Stimulated activated naive CD4-positive, alpha-beta T cell treated with Interleukin-2 at 50 U/mL for 16 hours (primary cell): Measurements from ENCODE around the gene DOCK11.

ENCODE experiments used
- DNase-seq: peaks from one replicate; lab custom pipeline; 2025; lab: John Stamatoyannopoulos, UW

The DOCK11 gene

DNA sequence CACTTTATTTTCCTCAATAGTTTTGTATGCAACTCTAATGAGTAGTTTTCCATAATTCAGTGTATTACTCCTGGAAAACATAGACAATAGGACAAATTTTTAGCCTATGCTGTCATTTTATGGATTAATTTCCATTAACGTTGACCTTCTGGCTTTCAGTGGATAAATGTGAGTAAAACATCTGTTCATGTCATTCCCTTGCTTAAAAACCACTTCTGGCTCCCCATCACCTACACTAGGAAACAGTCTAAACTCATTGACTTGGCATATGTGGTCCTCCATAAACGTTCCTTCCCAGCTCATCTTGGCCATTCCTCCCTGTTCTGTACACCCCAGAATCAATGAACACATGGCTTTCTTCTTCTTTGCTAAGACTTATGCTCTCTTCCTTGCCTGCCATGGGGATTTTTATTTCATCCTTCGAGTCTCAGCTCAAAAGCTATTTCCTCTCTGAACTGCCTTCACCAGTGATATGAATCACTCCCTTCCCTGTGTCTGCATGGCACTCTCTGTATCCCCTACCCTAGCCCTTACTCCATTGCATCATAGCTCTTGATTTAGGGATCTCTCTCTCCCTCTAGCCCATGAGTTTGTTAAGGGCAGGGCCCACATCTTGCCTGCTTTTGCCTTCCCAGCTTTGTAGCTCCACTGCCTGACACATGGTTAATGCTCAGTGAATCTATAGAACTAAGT is 34.8 kb downstream of the DOCK11 start:
- no peak for DNase-seq

GRCh38 chrX:118534716-118535493 is 39.3 kb downstream of the DOCK11 start:
- DNase-seq = no peak

DNA sequence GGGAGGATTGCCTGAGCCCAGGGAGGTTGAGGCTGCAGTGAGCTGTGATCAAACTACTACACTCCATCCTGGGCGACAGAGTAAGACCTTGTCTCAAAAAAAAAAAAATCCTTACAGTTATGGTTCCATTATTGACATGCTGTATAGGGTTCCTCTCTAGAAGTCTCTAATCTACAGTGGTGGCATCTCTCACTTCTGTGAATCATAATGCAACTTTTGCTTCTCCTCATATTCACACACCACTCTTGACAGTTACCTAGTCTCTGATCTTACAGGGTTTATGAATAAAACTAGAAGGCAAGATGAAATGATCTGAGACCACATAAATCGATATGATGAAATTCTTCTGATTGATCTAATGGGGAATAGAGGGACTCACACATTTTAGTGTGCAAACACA is 40.6 kb downstream of the DOCK11 start:
- no peak for DNase-seq

- peak; percentile 22 for DNase-seq
These were observed 41.3 kb downstream of the DOCK11 start for GRCh38 chrX:118536687-118537461.

DNA sequence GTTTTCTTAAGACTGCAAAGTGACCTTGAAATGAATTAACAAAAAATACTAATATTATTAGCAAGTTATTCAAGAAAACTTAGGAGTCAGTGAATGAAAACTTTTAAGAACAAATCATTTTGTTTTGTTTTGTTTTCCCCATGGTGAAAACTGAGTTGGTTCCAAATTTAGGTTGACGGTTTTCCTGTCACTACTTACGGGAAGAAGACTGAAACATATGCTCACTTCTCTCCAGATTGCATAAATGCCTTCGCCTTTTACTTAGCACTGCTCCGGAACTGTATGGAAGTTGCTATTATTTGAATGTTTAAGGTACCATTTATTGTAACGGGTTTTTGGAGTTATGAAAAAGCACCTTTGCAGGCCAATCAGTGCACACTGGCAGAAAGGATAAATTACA is 42.8 kb downstream of the DOCK11 start:
- no peak for DNase-seq

- no peak for DNase-seq
These were observed 44.7 kb downstream of the DOCK11 start for GRCh38 chrX:118540342-118540741.

GRCh38 chrX:118541482-118541881 is 45.9 kb downstream of the DOCK11 start:
- DNase-seq = no peak

GRCh38 chrX:118545510-118545909 is 49.9 kb downstream of the DOCK11 start:
- DNase-seq = no peak

DNA sequence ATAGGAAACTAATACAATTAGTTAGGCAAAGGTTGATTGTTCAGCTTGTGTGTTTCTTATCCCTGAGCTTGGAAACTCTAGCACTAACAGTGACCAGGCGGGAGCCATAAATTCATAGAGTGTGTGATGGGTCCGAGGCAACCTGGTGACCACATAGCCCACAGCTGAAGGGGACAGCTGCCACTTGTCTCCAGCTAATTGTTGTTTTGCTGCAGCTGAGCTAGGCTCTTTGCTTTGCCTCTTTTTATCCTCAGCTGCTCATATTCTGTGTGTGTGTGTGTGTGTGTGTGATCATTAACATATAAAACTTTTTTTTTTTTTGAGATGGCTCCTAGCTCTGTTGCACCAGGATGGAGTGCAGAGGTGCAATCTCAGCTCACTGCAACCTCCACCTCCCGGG is 53.2 kb downstream of the DOCK11 start:
- DNase-seq = no peak

- no peak for DNase-seq
These were observed 55.2 kb downstream of the DOCK11 start for GRCh38 chrX:118550792-118551191.

GRCh38 chrX:118551426-118551825 is 55.8 kb downstream of the DOCK11 start:
- no peak for DNase-seq

DNA sequence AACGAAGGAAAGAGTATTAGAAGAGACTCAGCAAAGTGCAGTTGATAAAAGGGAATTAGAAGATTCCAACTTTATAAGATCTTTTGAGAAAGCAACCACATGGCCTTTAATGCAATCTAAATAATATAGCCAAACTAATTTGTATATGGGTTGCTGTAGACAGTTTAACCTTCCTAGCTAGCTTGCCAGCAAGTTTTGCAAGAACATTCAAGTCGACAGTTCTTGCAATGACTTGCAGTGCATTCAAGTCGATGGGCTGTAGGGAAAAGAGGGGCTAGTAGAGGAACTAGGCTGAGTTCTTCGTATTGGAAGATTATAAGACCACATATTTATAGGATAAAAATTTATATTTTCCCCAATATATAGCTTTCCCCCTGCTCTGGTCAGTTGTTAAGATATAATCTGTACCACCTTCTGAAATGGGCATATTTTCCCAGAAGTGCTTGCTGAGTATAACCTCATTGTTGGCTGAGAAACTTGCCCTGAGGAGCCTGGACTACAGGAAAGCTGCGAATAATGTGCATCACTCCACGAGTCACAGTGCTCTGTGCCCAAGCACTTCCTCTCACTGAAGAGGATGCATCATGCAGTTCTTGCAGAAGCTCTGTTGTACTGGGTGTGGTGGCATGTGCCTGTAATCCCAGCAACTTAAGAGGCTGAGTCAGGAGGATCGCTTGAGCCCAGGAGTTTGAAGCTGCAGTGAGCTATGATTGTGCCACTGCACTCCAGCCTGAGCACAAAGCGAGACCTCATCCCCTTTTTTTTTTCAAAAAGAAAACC is 56.7 kb downstream of the DOCK11 start:
- no peak for DNase-seq

DNA sequence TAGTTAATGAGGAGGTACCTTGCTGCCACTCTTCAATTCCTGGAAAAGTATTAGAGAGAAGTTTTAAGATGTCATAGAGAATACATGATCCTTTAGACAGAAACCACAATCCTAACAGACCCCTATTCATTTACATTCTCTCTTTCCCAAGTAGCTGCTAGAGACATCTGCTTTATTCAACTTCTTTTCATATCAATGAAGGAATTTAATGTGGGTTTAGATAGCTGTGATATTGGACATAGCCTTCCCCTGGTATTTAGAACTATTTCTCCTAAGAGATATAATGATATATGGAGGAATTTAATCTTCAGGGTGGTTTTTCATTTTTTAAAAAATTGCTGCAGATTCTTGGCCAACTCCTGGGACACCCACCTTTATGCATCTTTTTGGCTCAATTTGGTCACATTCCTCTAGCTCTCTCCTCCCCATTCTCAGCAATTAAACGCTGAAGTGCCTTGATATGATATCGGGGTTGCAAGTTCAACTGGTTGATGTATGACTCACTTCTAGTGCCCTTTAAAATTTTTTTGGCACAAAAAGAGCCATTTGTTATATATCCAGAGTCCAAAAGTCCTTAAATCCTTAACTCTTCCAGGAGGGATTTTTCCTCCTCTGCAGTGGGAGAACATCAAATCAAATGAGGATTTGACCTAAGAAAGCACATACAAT is 57.6 kb downstream of the DOCK11 start:
- no peak for DNase-seq

DNA sequence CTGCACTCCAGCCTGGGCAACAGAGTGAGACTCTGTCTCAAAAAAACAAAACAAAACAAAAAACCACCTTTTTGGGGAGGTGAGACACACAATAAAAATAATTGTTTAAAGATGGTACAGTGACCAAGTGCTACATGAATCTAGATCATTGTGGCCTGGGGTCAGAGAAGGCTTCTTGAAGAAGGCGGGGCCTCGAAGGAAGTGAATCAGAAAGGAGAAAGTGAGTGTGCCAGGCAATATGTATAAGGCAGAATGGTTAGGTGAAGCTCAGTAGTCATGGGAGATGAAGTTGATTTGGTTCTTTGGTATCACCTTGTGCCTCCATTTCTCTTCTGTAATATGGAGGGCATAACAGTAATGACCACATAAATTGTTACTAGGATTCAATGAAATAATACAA is 58.9 kb downstream of the DOCK11 start:
- DNase-seq = no peak

GRCh38 chrX:118558926-118559325 is 63.3 kb downstream of the DOCK11 start:
- DNase-seq = no peak

GRCh38 chrX:118560489-118560888 is 64.9 kb downstream of the DOCK11 start:
- no peak for DNase-seq

- DNase-seq = no peak
These were observed 67.1 kb downstream of the DOCK11 start for GRCh38 chrX:118562582-118563164.

- no peak for DNase-seq
These were observed 68.9 kb downstream of the DOCK11 start for GRCh38 chrX:118564498-118564897.

- no peak for DNase-seq
These were observed 70.2 kb downstream of the DOCK11 start for GRCh38 chrX:118565853-118566252.

DNA sequence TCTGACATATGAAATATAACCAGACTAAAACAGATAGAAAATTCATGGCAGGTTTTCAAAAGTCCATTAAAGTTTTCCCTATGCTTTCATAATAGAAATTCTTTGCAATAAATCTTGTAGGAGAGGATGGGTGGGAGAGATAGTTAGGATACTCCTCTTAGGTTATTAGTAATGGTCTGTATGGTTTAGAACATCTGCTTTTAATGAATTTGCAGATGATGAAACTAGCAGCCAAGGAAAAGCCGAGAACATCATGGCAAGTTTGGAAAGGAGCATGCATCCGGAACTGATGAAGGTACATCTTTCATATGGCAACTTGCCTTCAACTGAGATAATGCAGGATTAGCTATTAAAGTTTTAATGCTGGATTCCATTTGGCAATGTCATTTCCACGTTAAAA is 70.7 kb downstream of the DOCK11 start:
- DNase-seq = no peak

- peak; percentile 0 for DNase-seq
These were observed 74.1 kb downstream of the DOCK11 start for GRCh38 chrX:118569676-118570075.
